ENCODE results near the gene BPGM. TPM values are rescaled to one million over a fixed set of nuclear protein-coding genes. Genes with fewer than 3 reads are reported as not detected.
A peak's percentile ranks its signal among the peaks of the same experiment; 100 is the strongest.

Gene BPGM
- total RNA-seq, 1 donor from 2014 or later: 37.4 TPM

DNA sequence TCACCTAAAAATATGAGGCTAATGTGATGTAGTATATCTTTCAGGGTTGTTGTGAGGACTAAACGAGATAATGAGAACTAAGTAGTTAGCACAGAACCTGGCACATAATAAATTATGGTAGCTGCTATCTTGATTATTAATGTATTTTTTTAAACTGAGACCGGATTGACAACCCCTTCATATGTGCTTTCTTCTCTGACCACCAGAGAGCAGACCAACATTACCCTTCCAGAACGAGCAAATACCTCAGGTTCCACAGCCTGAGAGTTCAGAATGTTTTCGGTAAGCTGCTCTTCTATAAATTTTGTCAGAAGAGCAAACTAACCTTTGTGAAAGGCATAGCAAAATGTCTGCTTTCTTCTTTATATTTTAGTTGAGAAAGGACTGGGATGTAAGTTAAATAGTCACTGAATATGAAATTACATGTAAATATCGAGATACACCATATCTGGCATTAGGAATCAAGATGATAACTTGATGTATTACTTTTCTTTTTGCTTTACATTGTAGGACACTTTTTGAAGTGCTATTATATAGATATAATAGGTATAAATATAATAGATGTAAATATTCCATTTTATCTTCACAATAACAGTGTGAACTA lies 13.6 kb upstream of the BPGM start:
- peak; percentile 32 for DNase-seq (ENCODE audit: low read depth)
- H3K27ac ChIP-seq (ENCODE audit: low read depth, low read length): no peak overlapping the region
- H3K79me2 ChIP-seq (ENCODE audit: insufficient read depth, low read length): no peaks in the 10 kb centered on the region
- H3K9ac ChIP-seq (ENCODE audit: low read length): peak overlapping the region; percentile 21
- H3K36me3 Mint-ChIP-seq (ENCODE audit: low read depth, unreplicated experiment): no peaks in the 10 kb centered on the region
- peaks cover 3% of the 10 kb centered on the region for H3K27me3 Mint-ChIP-seq (ENCODE audit: low read depth, unreplicated experiment)
- H3K4me2 ChIP-seq (ENCODE audit: low read length): no peak overlapping the region
- H3K4me3 ChIP-seq (ENCODE audit: insufficient read depth, low read depth, low read length): no peak overlapping the region
- H3K4me1 ChIP-seq (ENCODE audit: insufficient read depth, low read length): no peaks in the 10 kb centered on the region
- no peaks in the 10 kb centered on the region for H3K27me3 ChIP-seq (ENCODE audit: insufficient read depth, low read length)
- no peak overlapping the region for H3K27ac Mint-ChIP-seq (ENCODE audit: unreplicated experiment)
- TF ChIP-seq EZH2 (IDR thresholded peaks at IDR 0.05; ENCODE audit: insufficient read depth, low read length): no peak
- TF ChIP-seq, protein P1, sequence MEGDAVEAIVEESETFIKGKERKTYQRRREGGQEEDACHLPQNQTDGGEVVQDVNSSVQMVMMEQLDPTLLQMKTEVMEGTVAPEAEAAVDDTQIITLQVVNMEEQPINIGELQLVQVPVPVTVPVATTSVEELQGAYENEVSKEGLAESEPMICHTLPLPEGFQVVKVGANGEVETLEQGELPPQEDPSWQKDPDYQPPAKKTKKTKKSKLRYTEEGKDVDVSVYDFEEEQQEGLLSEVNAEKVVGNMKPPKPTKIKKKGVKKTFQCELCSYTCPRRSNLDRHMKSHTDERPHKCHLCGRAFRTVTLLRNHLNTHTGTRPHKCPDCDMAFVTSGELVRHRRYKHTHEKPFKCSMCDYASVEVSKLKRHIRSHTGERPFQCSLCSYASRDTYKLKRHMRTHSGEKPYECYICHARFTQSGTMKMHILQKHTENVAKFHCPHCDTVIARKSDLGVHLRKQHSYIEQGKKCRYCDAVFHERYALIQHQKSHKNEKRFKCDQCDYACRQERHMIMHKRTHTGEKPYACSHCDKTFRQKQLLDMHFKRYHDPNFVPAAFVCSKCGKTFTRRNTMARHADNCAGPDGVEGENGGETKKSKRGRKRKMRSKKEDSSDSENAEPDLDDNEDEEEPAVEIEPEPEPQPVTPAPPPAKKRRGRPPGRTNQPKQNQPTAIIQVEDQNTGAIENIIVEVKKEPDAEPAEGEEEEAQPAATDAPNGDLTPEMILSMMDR (IDR thresholded peaks at IDR 0.05; ENCODE audit: insufficient read depth, low read depth, low read length): peak; percentile 80
- FAIRE-seq: peak; percentile 52
- no peaks in the 10 kb centered on the region for H3K4me1 Mint-ChIP-seq (ENCODE audit: low read depth, unreplicated experiment)
- no peak overlapping the region for H3K4me3 Mint-ChIP-seq (ENCODE audit: unreplicated experiment)
- H2AFZ ChIP-seq (ENCODE audit: low read depth, low read length): no peak overlapping the region
- no peaks in the 10 kb centered on the region for H4K20me1 ChIP-seq (ENCODE audit: insufficient read depth, low read length)
- no peaks in the 10 kb centered on the region for H3K9me3 ChIP-seq (ENCODE audit: insufficient read depth, low read depth, low read length)
- peaks cover 2% of the 10 kb centered on the region for H3K9me3 Mint-ChIP-seq (ENCODE audit: unreplicated experiment)
- no peaks in the 10 kb centered on the region for H3K36me3 ChIP-seq (ENCODE audit: insufficient read depth, low read length)

DNA sequence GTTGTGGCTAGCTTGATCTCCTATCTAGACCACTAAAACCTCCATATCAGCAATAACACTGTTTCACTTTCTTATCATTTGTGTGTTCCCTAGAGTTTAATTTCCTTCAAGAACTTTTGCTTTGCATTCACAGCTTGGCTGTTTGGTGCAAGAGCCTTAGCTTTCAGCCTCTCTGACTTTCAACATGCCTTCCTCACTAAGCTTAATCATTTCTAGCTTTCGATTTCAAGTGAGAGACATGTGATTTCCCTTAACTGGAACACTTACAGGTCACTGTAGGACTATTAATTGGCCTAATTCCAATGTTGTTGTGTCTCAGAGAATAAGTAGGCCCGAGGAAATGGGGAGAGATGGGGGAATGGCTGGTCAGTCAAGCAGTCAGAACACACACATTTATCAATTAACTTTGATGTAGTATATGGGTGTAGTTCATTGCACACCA lies 10.6 kb upstream of the BPGM start:
- no peak overlapping the region for H3K4me3 ChIP-seq (ENCODE audit: insufficient read depth, low read depth, low read length)
- H3K9me3 ChIP-seq (ENCODE audit: insufficient read depth, low read depth, low read length): no peaks in the 10 kb centered on the region
- H3K36me3 ChIP-seq (ENCODE audit: insufficient read depth, low read length): no peaks in the 10 kb centered on the region
- Mint-ChIP-seq H3K27me3 (ENCODE audit: low read depth, unreplicated experiment) (peaks cover 5% of the 10 kb centered on the region), H3K4me3 (ENCODE audit: unreplicated experiment) (no peak overlapping the region), H3K36me3 (ENCODE audit: low read depth, unreplicated experiment) (no peaks in the 10 kb centered on the region), H3K9me3 (ENCODE audit: unreplicated experiment) (no peaks in the 10 kb centered on the region), H3K27ac (ENCODE audit: unreplicated experiment) (no peak overlapping the region), H3K4me1 (ENCODE audit: low read depth, unreplicated experiment) (no peaks in the 10 kb centered on the region)
- no peak overlapping the region for H2AFZ ChIP-seq (ENCODE audit: low read depth, low read length)
- TF ChIP-seq, protein P1 (IDR thresholded peaks at IDR 0.05; ENCODE audit: insufficient read depth, low read depth, low read length): no peak
- no peak for TF ChIP-seq EZH2 (IDR thresholded peaks at IDR 0.05; ENCODE audit: insufficient read depth, low read length)
- FAIRE-seq: no peak
- no peaks in the 10 kb centered on the region for H4K20me1 ChIP-seq (ENCODE audit: insufficient read depth, low read length)
- no peak overlapping the region for H3K4me2 ChIP-seq (ENCODE audit: low read length)
- H3K9ac ChIP-seq (ENCODE audit: low read length): no peak overlapping the region
- DNase-seq (ENCODE audit: low read depth): no peak
- H3K4me1 ChIP-seq (ENCODE audit: insufficient read depth, low read length): no peaks in the 10 kb centered on the region
- H3K79me2 ChIP-seq (ENCODE audit: insufficient read depth, low read length): no peaks in the 10 kb centered on the region
- H3K27me3 ChIP-seq (ENCODE audit: insufficient read depth, low read length): no peaks in the 10 kb centered on the region
- H3K27ac ChIP-seq (ENCODE audit: low read depth, low read length): no peak overlapping the region

DNA sequence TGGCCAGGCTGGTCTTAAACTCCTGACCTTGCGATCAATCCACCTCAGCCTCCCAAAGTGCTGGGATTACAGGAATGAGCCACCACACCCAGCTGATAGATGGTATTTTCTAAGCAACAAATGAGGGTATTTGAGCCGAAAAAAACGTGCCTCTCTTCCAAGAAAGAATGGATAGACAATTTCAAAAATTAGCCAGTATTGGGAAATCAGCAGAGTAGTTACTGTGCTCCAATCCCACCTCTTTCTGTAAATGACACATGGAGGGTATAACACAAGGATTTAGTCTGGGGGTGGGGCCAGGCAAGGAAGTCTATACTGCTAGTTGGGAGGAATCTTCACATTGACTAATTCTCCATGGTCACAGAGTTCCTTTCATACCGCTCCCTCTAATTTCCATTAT lies 9.2 kb upstream of the BPGM start:
- Histone ChIP-seq H3K36me3 (ENCODE audit: insufficient read depth, low read length) (no peaks in the 10 kb centered on the region), H3K4me1 (ENCODE audit: insufficient read depth, low read length) (no peaks in the 10 kb centered on the region), H3K27me3 (ENCODE audit: insufficient read depth, low read length) (no peaks in the 10 kb centered on the region), H3K4me3 (ENCODE audit: insufficient read depth, low read depth, low read length) (no peak overlapping the region), H3K4me2 (ENCODE audit: low read length) (no peak overlapping the region), H3K9me3 (ENCODE audit: insufficient read depth, low read depth, low read length) (no peaks in the 10 kb centered on the region), H3K79me2 (ENCODE audit: insufficient read depth, low read length) (no peaks in the 10 kb centered on the region), H4K20me1 (ENCODE audit: insufficient read depth, low read length) (no peaks in the 10 kb centered on the region), H3K27ac (ENCODE audit: low read depth, low read length) (no peak overlapping the region), H3K9ac (ENCODE audit: low read length) (no peak overlapping the region), H2AFZ (ENCODE audit: low read depth, low read length) (no peak overlapping the region)
- Mint-ChIP-seq H3K36me3 (ENCODE audit: low read depth, unreplicated experiment) (no peaks in the 10 kb centered on the region), H3K27me3 (ENCODE audit: low read depth, unreplicated experiment) (peaks cover 5% of the 10 kb centered on the region), H3K9me3 (ENCODE audit: unreplicated experiment) (peaks cover 7% of the 10 kb centered on the region), H3K4me3 (ENCODE audit: unreplicated experiment) (no peak overlapping the region), H3K4me1 (ENCODE audit: low read depth, unreplicated experiment) (no peaks in the 10 kb centered on the region), H3K27ac (ENCODE audit: unreplicated experiment) (no peak overlapping the region)
- FAIRE-seq (no peak), DNase-seq (ENCODE audit: low read depth) (no peak)
- TF ChIP-seq, protein P1 (IDR thresholded peaks at IDR 0.05; ENCODE audit: insufficient read depth, low read depth, low read length): no peak
- TF ChIP-seq EZH2 (IDR thresholded peaks at IDR 0.05; ENCODE audit: insufficient read depth, low read length): no peak
